Medulla oblongata (tissue), 1 donor: ENCODE data around the gene TNS3.
A peak's percentile ranks its signal among the peaks of the same experiment; 100 is the strongest.

Experiments used
- DNase-seq: peaks from one replicate; pipeline ENCODE4 v3.0.0-alpha.2; 2015; ENCODE audit errors: extremely low spot score

The TNS3 gene

DNA sequence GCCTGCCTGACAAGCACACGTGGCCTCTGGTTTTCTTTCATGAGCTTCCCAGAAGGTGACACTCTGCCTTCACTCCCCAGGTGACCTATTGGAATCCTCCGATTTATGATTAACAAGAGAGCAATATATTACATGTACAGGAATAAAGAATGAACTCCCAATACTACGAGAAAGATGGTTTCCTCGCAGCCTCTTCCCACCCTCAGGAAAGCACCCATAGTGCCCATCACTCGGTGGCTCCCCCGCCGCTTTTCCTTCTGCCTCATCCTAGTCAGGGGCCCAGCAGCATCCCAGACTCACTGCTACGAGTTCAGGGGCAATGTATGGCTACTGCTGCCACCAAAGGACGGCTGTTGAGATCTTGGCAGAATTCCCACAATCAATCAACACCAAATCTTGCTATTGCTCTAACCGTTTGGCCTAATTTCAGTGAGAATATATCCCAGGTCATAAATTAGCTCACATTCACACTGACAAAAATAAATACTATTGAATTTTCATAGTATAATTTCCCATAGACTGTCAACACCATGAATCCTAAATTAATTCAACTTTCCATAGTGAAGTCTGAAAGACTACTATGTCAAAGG lies 196.3 kb downstream of the TNS3 start:
- no peak for DNase-seq

DNA sequence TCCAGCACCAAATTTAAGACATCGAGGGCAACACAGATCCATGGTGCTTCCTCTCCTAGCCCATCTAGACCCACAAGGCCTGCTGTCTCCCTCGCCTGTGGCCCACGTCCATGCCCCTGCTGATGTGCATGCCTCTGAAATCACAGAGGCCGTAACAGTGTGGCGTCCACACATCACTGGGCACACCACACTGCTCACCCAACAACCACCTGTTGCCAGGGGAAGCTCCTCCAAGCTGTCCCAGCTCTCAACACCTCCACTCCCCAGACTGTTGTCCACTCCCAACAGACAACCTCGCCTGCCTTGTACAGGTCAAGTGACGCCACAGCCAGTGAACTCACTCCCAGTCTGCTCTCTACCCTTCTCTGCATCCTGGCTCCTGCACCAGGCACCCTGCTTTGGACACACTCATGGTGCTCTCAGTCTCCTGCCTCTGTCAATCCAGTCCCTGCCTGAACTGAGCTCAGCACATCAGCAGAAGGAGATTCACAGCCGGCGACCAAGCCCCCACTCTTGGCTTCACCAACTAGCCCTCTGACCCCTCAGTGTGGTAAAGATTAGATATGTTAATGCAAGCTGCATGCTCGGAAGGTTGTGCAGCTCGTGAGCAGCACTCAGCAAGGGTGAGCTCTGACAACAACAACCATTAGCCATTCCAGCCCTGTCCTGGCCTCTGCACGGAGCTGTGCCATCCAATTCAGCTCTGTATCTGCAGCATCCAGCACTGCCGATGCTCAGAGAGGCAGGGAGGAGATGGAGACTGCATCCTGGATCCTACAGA lies 197.0 kb downstream of the TNS3 start:
- no peak for DNase-seq

DNA sequence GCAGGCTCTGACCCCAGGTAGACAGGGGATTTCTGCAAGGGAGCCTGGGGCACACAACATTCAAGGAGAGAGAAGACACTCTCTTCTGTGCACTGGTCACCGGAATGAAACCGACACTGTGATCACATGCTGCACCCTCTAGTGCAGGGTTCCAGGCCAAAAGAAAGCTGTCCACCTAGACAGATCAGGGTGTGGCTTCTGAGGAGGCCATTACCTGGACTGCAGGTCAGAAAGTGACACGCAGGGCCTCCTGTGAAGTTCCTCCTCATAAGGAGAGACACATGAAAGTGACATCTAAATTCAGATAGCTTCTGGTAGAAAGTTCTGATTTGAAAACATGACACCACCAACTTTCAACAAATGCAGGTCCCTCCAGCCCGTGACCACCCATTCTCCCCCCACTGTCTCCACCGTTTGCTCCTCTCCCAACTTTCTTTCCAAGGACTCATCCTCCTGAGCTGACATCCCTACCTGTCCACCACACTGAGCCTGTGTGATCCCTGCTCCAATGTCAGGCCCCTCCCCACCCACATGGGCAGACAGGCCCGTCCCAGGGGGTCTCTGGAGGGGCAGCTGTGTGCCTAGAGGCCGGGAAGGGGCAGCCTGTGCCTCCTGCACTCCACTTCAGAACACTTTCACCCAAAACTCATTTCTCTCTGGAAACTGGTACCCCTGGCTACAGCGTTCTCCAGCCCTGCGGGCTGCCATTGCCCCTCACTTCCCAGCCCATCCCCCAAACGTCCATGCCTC lies 198.0 kb downstream of the TNS3 start:
- DNase-seq: no peak

DNA sequence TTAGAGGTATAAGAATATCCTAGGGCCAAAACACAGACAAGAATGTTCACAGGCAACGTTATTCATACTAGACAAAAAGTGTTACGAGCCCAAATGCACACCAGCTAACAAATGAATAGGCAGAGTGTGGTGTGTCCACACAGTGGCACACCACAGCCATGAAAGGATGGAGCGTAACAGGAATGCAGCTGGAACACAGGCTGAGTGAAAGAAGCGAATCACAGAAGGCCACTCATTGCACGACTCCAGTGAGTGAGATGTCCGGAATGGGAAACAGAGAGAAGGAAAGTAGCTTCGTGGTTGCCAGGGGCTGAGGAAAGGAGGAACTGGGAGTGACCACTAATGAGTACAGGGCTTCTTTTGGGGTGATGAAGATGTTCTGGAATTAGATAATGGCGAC lies 198.8 kb downstream of the TNS3 start:
- DNase-seq: peak; percentile 31

DNA sequence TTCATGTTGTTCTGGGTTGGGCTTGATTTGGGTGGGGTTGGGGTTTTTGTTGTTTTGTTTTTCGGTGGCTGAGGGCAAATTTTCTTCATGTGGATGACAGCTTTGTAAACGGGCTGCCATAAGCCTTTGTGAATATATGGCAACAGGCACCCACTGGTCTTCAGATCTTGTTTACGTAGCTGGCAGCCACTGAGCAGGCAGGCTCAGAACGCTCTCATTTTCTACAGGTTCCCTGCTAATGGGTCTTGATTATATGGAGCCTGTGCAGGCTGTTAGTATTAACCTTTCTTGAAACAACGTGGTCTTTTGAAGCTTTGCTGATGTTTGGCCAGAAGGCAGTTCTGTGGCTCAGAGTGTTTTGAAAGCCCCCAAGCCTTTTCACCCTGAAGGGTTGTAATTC lies 199.7 kb downstream of the TNS3 start:
- DNase-seq: no peak

DNA sequence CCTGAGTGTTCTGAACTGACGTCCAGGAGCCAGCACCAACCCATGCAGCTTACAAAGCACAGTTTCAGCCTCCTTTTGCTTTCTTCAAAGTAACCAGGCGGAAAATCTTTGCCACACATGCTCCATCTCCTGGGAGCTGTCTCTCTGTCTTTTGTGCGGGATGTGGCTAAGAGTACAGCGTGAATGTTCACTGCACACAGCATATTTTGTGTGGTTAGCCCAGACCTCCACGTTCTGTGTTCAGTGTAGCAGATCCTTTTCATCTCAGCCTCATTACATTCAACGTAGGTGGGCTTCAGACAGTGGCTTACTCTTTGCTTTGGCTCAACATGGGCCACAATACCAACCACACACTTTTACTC lies 200.8 kb downstream of the TNS3 start:
- peak; percentile 55 for DNase-seq

DNA sequence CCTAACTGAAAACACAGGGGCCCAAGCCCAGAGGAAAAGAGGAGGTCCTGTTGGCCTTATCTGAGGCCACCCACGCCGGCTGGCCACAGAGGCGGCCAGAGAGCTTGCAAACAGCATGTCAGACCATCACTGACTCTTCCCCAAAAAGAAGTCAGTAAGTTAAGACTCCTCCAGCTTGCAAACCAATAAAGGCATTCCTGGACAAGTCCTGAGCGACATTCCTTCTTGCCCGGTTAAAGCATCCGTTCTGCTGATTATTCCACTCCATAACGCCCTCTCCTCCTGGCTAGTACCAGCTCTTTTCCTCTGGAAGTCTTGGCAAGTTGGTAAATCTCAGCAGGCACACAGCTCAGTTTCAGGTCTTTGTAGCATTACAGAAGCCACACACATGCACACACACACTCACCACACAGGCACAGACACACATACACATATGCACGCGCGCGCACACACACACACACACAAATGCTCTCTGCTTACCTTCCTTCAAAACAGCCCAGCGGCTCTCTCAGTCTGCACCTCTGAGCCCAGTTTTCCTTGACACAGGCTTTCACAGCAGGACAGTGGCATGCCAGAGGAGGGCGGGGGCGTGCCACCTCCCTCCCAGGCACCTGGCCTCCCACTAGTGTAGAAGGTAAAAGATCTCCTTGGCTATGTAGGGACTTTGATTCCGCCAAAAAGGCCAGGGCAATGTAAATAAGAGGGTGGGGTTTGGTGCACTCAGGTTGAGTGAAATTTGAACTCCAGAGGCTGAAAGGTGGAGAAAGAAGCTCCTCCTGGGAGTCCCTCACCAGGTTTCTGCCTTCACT lies 201.4 kb downstream of the TNS3 start:
- no peak for DNase-seq

DNA sequence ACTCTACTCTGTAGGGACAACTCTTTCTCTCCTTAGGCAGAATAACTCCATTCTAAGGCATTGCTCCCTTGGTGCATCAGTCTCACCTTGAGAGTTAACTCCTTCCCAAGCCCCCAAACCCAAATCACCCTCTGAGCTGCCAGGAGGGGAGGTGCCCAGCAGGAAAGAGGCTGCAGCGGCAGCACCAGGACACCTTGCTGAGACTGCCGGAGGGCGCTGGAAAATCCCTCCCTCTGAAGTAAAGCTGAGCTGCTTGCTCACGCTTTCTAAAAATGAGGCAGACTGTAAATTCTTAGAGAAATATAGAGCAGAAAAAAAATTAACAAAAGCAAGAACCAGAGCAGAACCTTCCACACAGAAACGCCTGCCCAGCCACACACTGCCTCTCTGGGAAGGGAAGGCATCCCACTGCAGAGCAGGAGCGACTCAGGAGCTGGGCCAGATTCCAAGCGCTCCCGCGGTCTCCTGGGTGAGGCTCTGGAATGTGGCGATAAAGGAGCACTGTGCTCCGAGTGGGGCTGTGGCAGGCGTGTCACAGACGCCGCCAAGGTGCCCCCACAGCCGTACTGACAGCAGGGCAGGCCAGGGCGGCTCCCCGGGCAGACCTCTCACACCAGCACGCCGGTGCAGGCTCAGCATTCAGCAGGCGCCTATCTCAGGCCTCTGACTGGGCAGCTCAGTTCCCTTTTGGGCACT lies 202.1 kb downstream of the TNS3 start:
- DNase-seq: peak; percentile 23

DNA sequence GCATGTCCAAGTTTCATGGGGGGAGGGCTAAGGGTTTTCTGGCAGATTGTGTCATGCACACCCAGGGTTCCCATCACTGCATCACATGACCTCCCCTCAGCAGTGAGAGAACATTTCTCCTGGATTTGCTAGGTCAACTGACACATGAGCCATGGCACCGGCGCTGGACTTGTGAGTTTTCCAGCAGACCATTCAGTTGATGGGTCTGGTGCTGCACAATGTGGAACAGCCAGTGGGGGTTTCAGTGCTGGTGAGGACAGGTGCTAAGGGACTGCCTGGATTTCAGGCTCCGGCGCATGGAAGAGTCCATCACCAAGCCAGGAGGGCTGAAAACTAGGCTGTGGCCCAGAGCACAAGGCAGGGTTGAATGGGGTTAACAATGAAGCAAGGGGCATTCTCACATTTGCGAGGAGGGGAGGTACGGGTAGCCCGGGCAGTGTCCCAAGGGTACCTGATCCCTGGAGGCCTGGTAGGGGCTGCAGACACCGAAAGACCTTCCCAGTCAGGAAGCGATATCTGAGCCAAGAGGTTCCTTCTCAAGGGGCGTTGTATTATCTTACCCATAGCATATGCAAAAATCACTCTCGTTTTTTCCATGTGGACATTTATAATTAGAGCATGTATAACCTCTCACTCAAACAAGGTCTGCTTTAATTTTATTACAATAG lies 203.0 kb downstream of the TNS3 start:
- DNase-seq: peak; percentile 22

DNA sequence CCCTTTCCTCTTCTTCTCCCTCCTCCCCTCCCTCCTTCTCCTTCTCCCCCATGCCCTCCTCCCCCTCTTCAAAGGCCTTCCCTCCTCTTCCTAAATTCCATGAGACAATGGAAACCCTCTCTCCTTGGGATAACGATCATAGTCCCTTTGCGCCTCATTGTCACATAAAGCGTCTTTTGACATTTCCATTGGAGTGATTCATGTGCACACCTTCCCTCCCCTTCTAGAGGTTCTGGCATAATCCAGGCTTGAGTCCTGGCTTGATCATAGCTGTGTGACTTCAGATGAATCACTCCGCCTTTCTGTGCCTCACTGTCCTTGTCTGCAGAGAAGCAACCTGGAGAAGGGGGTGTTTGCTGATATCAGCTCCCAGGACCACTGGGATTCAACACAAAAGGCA lies 204.2 kb downstream of the TNS3 start:
- no peak for DNase-seq

DNA sequence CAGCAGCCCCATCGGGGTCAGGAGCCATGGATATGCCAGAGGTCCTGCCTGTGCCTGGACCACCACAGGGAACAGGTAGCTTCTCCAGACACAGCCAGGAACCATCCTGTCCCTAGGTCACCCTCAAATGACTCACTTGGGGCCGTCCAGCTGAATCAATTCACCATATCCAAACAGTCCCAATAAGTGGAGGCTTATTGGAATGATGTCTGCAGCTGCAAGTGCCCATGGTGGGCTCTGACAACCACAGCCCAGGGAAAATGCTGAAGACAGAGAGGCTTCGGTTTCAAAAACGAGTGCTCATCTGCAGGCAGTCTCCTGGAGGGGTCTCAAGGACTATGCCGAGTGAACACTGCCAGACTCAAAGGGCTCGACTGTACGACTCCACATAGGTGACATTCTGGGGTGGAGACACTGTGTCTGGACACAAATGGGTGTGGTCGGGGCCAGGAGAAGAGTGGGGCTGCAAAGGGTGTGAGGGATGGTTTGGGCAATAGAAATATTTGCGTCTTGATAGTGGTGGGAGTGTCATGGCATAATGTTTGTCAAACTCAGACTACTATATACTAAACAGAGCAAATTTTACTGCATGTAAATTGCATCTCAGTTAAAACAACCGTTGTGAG lies 204.8 kb downstream of the TNS3 start:
- no peak for DNase-seq

DNA sequence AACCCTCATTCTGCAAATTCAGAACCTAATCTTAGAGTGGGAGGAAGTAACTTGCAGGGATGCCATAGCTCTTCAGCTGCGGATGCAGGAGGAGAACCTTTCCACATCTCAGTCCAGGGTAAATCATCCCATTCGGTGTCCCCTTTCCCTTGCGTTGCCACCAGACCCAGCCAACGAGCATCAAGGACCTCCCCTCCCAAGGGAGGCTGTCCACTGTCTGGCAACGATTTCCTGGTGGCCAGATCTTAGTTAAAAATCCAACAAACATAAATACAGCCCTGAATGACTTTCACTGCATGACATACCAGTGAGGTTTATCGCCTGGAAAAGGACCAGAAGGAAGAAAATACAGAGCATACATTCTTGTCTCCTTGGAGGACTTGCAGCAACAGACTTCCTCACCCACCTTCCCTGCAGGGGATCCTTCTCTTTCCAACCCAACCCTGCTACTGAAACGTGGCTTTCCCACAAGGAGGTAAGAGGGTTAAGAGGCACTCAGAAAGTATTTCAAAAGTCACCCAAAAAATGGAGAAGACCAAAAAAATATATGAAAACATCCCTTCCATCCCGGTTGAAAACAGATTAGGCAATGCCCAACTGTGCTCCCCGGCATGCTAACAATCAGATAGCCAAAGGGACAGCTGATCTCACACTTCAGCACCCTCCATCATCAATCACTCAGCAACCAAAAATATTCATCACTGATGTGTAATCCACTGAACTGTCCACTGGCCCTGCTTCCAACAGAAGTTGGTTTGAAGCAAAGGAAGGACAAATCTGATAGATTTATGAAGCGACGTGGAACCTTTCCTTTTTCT lies 206.6 kb downstream of the TNS3 start:
- DNase-seq: no peak

DNA sequence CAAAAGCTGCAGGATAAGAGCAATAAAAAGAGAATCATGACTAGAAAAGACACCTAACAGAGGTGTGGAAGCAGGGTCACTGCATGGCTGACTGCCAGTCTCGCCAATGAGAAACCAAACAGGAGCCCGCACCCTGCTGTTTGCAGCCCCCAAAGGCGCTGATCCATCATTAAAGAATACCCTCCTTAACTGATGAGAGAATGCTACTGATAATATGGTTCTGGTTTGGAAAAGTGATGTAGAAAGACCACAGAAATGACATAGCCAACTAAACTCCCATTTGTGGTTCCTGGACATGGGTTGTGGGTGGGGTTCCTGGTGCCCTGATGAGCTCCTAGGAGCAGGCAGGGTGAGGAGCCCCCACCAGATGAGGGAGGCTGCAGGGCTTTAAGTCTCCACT lies 207.4 kb downstream of the TNS3 start:
- no peak for DNase-seq

DNA sequence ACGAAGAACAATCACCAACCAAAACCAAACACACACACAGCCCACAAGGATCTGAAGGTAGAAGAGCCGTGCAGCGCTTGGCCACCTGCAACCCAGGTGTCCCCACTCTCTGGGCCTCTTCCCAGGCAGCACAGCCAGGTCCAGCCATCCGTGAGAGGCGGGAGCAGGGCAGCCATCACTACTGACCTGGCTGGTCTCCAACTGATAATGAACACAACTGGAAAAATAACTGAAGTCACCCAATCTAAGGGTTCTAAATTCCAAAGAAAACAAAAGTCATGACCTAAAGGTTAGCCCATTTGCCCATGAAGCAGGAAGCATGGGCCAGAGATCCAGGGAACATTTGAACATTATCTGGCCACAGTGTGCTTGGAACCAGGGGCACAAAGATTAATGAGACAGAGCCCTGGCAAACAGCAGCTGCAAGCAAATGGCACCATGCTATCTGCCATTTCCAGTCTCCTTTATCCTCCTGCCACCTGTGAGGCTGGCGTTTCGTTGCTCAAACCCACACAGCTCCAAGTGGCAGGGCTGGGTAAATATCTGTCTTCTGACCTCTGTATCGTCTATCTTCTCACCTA lies 207.9 kb downstream of the TNS3 start:
- no peak for DNase-seq

DNA sequence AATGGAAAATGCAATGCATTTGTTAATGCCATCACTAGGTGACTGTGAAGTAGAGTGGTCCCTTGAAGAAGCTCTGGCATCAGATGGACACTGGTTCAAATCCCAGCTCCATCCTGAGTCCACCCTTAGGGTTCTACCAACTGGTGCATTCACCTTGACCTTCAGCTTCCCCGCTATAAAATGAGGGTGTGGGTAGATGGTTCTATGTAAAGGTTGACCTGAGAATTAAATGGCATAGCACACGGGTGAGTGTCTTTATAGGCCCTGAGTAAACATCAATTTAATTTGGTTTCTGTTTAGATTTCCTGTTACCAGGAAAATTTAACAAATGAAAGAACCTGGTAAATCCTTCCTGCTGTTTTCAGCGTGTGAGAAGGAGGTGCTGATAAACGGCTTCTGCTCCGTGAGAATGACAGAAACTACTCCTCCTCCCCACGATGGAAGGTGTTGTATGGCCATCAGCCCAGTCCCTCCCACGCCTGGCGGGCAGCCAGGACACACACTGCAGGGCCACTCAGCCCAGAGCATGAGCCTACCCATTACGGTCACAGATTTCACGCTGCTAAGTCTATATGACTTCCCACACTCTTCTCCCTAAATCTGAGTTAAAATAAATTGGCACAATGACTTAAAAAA lies 210.1 kb downstream of the TNS3 start:
- DNase-seq: peak; percentile 23

DNA sequence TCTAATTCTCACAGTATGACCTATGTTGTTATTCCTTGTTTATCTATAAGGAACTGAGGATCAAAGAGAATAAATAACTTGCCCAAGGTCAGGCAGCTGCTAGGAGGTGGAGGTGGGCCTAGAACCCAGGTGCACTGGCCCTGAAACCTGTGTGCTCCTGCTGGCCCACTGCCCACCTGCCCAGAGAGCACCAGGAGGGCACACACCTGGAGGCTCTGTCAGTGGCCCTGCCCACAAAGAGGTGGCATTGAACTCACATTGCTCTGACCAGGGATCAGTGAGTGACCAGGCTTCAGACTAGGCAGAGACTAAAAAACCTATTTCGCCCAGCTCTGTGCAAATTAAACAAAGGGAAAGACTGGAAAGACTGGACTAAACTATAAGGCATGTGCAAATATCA lies 210.6 kb downstream of the TNS3 start:
- DNase-seq: no peak

DNA sequence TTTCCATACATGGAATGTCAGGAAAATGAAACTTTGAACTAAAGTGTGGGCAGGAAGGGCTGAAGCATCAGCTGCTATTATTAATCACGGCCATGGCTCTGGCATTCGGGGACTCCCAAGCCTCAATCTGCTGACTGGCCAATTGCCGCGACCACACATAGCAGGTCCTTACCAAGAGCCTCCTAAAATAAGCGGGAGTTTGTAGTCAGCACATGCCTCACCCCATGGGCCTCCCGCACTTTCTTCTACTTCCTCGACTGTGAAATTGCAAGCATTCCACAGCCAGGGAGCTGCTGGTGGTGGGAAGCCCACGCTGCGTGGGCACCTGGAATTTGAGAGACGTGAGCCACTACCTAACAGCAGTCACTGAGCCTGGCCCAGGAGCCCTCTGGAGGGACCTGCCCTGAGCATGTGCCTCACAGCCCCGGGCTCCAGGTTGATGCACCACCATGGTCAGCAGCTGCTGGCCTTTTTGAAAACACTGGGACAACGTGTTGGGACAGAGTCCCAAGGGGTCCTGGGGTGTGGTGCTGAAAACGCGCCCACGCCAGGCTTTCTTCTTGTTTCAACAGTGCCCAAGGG lies 211.4 kb downstream of the TNS3 start:
- no peak for DNase-seq

DNA sequence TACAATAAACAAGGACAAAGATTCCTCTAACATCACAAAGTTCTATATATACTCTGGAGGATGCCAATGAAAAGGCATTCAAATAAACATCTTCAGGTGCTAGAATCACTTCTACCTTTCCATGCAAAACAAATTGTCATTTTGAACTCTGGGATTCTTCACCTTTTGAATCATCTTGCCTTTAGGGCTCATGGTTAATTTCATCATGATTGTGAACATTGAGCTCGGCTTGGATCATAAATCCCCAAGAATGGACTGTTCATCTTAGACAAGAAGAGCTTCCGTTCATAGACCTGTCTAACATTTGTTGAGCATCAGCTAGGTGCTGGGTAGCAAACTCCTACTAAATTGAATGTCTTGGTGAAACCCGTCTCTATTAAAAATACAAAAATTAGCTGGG lies 212.2 kb downstream of the TNS3 start:
- DNase-seq: no peak
